ENCODE results near the gene LANCL2. TPM values are rescaled to one million over a fixed set of nuclear protein-coding genes. Genes with fewer than 3 reads are reported as not detected.

The LANCL2 gene
- total RNA-seq, 4 donors from 2014 or later, result 12.6 to 23.3 (median 18.6) TPM

DNA sequence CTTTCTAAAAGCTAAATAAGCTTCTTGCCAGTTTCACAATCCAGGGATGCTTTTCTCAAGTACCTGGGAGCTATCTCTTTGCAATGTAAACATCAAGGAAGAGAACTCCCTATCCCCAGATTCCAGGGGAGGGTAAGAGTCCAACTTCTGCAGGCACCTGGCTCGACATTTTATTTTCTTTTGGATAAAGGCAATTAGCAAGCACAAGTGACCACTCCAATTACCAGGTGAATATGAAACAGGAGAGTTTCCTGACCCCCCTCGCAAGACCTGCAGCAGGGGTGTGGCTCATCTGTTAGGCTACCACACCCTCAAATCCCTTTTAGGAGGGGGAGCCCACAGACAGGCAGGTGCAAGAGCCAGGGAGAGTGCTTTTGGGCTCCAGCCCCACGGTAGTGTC, 28.6 kb upstream of the LANCL2 start:
- no peak for ATAC-seq (ENCODE audit: low FRiP score)
- no peak for DNase-seq (ENCODE audit: low spot score)
- TF ChIP-seq, protein P1, sequence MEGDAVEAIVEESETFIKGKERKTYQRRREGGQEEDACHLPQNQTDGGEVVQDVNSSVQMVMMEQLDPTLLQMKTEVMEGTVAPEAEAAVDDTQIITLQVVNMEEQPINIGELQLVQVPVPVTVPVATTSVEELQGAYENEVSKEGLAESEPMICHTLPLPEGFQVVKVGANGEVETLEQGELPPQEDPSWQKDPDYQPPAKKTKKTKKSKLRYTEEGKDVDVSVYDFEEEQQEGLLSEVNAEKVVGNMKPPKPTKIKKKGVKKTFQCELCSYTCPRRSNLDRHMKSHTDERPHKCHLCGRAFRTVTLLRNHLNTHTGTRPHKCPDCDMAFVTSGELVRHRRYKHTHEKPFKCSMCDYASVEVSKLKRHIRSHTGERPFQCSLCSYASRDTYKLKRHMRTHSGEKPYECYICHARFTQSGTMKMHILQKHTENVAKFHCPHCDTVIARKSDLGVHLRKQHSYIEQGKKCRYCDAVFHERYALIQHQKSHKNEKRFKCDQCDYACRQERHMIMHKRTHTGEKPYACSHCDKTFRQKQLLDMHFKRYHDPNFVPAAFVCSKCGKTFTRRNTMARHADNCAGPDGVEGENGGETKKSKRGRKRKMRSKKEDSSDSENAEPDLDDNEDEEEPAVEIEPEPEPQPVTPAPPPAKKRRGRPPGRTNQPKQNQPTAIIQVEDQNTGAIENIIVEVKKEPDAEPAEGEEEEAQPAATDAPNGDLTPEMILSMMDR (IDR thresholded peaks at IDR 0.05), result no peak

DNA sequence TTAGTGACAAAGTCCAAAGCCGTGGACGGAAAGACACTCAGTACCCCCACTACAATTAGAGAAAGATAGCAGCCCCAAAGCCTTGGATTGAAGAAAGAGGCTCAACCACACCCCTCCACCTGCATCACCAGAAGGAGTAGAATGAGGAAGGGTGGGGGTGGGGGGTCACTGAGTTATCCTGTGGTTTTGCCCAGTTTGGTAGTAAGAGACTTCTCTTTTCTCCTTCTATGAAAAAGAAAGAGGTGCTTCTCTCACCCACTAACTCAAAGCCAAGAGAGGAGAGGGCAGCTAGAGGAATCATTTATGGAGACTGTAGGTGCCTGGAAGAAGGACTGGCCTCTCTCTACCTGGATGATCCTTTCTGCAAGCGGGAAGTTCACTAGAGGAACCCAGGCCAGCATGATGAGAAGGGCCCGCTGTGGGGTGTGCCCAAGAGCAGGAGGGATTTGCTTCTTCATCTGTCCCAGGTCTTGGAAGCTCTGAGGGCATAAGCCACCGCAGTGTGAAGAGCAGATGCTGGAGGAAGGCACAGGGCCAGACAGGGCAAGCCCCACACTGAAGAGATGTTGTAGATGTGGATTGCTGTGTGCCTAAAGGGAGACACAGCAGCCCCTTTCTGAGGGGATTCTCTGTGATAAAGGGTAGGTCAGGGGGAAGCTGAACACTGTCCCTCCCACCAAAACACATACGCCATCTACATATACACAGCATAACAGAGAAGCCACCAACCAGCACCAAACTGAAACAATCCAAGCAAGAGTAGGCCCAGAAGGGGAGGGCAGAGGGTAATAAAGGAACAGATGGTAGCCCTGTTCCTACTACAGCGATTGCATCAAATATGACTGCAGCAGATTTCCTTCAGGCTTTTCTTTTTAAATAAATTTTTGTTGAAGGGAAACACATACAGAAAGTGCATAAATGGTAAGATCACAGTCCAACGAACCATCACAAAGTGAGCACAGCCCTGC, 25.8 kb upstream of the LANCL2 start:
- ATAC-seq (ENCODE audit: low FRiP score) (no peak), DNase-seq (ENCODE audit: low spot score) (no peak)
- TF ChIP-seq, protein P1 (IDR thresholded peaks at IDR 0.05), result no peak

DNA sequence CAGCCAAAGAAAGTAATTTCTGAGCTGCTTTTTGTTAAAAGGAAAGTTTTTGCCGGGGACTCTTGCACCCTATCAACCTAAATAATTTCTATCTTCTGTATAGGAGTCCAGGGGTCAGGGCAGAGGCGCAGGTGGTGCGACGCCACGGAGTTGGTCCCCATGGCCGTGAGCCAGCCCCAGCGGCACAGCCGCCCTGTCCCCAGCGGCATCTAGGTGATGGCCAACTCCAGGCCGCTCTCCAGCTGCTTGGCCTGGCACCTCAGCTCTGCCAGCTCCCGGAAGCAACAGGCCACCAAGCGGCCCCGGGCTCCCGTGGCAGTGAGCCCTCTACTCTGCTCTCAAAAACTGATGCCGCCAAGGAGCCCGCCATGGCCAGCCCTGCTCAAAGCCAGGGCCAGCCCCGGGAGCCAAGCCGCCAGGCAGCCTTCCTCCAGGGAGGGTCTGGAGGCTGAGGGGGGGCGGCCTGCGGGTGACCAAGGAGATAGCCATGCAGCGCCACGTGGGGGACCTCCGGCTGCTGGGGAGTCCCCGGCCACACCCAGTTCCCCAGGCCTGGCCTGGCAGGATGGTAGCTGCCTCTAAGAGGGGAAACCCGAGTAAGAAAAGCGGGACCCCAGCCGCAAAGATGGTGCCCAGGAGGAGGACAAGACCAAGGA, 22.8 kb upstream of the LANCL2 start:
- TF ChIP-seq, protein P1 (IDR thresholded peaks at IDR 0.05), result no peak
- no peak for DNase-seq (ENCODE audit: low spot score)
- no peak for ATAC-seq (ENCODE audit: low FRiP score)

DNA sequence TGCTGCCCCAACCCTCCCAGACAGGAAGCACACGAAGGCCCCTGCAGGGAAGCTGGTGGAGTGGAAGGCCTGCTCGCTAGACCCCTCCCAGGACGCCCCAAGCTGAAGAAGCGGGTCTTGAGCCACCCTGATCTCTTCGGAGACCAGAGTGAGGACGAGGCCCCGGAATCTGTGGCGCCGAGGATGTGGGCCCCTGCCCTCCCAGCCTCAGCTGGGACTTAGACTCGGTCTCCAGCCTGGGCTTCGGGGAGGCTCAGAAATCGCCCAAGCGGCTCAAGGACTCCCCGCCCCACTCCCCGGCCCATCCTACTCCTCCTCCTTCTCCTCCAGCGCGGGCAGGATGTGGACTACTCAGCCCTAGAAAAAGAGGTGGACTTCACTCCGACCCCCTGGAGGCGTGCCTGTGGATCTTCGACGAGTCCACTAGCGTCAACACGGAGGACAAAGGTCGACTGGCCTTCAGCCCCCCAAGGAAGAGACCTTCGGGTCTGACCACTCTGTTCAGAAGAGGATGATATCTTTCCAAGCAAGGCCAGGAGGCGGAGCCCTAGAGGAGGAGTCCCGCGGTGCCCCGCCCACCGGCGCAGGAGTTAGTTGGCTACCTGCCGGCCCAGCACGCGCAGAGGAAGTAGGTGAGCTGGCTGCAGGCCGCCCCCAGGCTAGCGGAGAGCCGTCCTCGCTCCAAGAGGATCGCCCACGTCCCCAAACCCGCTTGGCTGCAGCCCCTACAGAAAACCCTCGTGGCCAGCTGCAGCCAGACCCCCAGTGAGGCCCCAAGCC, 21.9 kb upstream of the LANCL2 start:
- DNase-seq (ENCODE audit: low spot score) (no peak), ATAC-seq (ENCODE audit: low FRiP score) (no peak)
- TF ChIP-seq, protein P1 (IDR thresholded peaks at IDR 0.05), result no peak

DNA sequence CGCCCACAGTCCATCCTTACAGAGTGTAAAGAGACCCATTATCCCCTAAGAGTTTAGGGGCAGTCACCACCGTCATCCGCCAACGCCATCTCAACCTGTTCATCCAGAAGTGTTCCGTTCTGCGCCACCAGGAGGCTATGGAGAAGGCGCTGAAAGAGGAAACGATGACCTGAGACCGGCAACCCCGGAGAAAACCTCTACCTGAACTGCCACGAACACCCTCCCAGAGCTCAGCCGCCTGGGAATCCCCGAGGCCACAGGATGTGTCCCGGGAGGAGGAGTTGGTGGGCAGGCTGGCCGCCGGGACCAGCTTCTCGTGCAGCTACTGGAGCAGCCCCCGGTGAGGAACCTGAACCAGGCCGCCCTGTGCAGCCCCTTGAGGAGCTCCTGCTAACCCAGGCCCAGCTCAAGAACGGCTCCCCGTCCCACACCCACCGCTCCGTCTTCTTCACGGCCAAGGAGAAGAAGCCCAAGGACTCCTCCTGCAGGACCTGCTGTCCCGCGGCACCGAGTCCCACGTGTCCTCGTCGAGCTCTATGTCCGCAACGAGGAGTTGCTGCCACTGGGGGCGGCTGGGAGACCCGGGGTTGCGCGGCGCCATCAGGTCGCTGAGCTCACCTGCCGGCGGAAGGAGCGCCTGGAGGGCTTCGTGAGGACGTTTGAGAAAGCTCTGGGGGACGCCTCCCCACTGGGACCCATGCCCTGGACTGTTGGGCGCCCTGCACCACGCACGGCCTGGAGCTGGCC, 21.1 kb upstream of the LANCL2 start:
- ATAC-seq (ENCODE audit: low FRiP score) (no peak), DNase-seq (ENCODE audit: low spot score) (no peak)
- TF ChIP-seq, protein P1 (IDR thresholded peaks at IDR 0.05), result no peak

DNA sequence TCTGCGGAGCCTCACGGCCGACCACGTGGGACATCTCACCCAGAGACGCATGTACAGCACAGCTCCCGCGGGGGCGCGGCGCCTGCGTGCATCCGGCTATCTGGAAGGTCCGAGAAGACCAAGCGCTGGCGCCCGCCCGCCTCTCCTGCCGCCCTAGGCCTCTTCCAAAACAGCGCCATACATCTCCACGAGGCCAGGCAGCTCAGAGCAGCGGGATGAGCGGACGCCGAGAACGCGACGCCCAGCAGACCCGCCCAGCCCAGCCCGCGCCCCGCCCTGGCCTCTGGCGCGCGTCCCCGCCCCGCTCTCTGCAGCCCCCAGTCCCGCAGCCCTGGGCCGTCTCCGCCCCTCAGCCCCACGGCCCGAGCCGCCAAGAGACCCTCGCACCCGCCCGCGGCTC, 20.3 kb upstream of the LANCL2 start:
- ATAC-seq (ENCODE audit: low FRiP score) (no peak), DNase-seq (ENCODE audit: low spot score) (no peak)
- TF ChIP-seq, protein P1 (IDR thresholded peaks at IDR 0.05), result no peak
